ENCODE data around the gene MGST2. TPM values are rescaled to one million over a fixed set of nuclear protein-coding genes. Genes with fewer than 3 reads are reported as not detected.

The MGST2 gene
- total RNA-seq, 6 experiments from 2014 or later = 5.0 to 11.4 (median 5.7) TPM

GRCh38 chr4:139647184-139647583 is 18.4 kb upstream of the MGST2 start:
- no peak for DNase-seq
- Mint-ChIP-seq H3K9me3 (no peaks in the 10 kb centered on the region), H3K4me1 (ENCODE audit: low read depth) (peaks cover 23% of the 10 kb centered on the region), H3K27me3 (ENCODE audit: insufficient read depth) (no peaks in the 10 kb centered on the region; the same call in 1 of the 2 replicates), H3K36me3 (ENCODE audit: low read depth) (no peaks in the 10 kb centered on the region), H3K4me3 (no peak overlapping the region), H3K27ac (no peak overlapping the region)
- no peak for TF ChIP-seq CTCF (IDR thresholded peaks at IDR 0.05)

- DNase-seq = no peak
- TF ChIP-seq CTCF (IDR thresholded peaks at IDR 0.05) = no peak
Measured at GRCh38 chr4:139647952-139648351, 17.7 kb upstream of the MGST2 start.

GRCh38 chr4:139651282-139652194 is 14.1 kb upstream of the MGST2 start:
- peaks cover 11% of the 10 kb centered on the region for H3K4me1 Mint-ChIP-seq (ENCODE audit: low read depth)
- DNase-seq = peak; percentile 71
- peak; percentile 94 for TF ChIP-seq CTCF (IDR thresholded peaks at IDR 0.05)
- no peak overlapping the region for H3K27ac Mint-ChIP-seq
- peaks cover 16% of the 10 kb centered on the region for H3K27me3 Mint-ChIP-seq (ENCODE audit: insufficient read depth)
- H3K4me3 Mint-ChIP-seq = peak overlapping the region; percentile 20; the same call in 1 of the 2 replicates
- no peaks in the 10 kb centered on the region for H3K36me3 Mint-ChIP-seq (ENCODE audit: low read depth)
- H3K9me3 Mint-ChIP-seq = no peaks in the 10 kb centered on the region

More at GRCh38 chr4:139647952-139648351, 17.7 kb upstream of the MGST2 start:
- H3K36me3 Mint-ChIP-seq (ENCODE audit: low read depth) = no peaks in the 10 kb centered on the region
- no peaks in the 10 kb centered on the region for H3K9me3 Mint-ChIP-seq
- H3K27ac Mint-ChIP-seq = no peak overlapping the region
- H3K4me1 Mint-ChIP-seq (ENCODE audit: low read depth) = peaks cover 16% of the 10 kb centered on the region
- no peak overlapping the region for H3K4me3 Mint-ChIP-seq
- peaks cover 1% of the 10 kb centered on the region for H3K27me3 Mint-ChIP-seq (ENCODE audit: insufficient read depth)

GRCh38 chr4:139654516-139654915 is 11.1 kb upstream of the MGST2 start:
- no peak overlapping the region for H3K4me3 Mint-ChIP-seq
- H3K36me3 Mint-ChIP-seq (ENCODE audit: low read depth) = no peaks in the 10 kb centered on the region

GRCh38 chr4:139655116-139655515 is 10.5 kb upstream of the MGST2 start:
- Mint-ChIP-seq H3K9me3 (no peaks in the 10 kb centered on the region), H3K4me3 (no peak overlapping the region), H3K4me1 (ENCODE audit: low read depth) (peaks cover 32% of the 10 kb centered on the region), H3K27ac (no peak overlapping the region; the same call in 1 of the 2 replicates), H3K36me3 (ENCODE audit: low read depth) (no peaks in the 10 kb centered on the region), H3K27me3 (ENCODE audit: insufficient read depth) (peaks cover 16% of the 10 kb centered on the region)
- peak; percentile 69 for TF ChIP-seq CTCF (IDR thresholded peaks at IDR 0.05)
- DNase-seq = peak; percentile 45

More at GRCh38 chr4:139654516-139654915, 11.1 kb upstream of the MGST2 start:
- Mint-ChIP-seq H3K27me3 (ENCODE audit: insufficient read depth) (peaks cover 16% of the 10 kb centered on the region), H3K9me3 (no peaks in the 10 kb centered on the region), H3K27ac (no peak overlapping the region), H3K4me1 (ENCODE audit: low read depth) (peaks cover 32% of the 10 kb centered on the region)
- no peak for TF ChIP-seq CTCF (IDR thresholded peaks at IDR 0.05)
- DNase-seq = no peak
